OCI-LY1 (cell line): ENCODE data around the gene ZNF80.

Experiments used
- CTCF ChIP-seq: fragments of 200-600 bp; sonication (generic), shearing (Covaris generic); IDR thresholded peaks from 2 replicates; pipeline ENCODE4 v1.5.1; 2017; ENCODE audit warnings: mild to moderate bottlenecking, antibody characterized with exemption, low read length, moderate library complexity, mixed read lengths
- EZH2 ChIP-seq: fragments of 200-600 bp; sonication (generic), shearing (Covaris generic); IDR thresholded peaks from 2 replicates; pipeline ENCODE4 v1.8.0; 2017; ENCODE audit warnings: borderline replicate concordance, mixed run types, mild to moderate bottlenecking, antibody characterized with exemption, low read length, moderate library complexity, mixed read lengths

GRCh38 chr3:114234745-114235144, 2.6 kb downstream of the ZNF80 start:
- TF ChIP-seq CTCF (no peak), EZH2 (no peak)
